HEK293T (cell line): ENCODE data around the gene ADCY6.

Experiments used
- CTCF ChIA-PET: fragments of 350-600 bp; formaldehyde crosslinking; extraction: SDS; loops from one replicate; lab custom pipeline; 2021; ENCODE audit warnings: antibody characterized with exemption, inconsistent platforms; lab: Yijun Ruan, JAX
- POLR2A ChIA-PET: fragments of 350-600 bp; formaldehyde crosslinking; extraction: SDS; loops from one replicate; lab custom pipeline; 2020; ENCODE audit warnings: antibody characterized with exemption, inconsistent platforms; lab: Yijun Ruan, JAX
- DNase-seq: peaks from one replicate; pipeline ENCODE4 v3.0.0; 2012; ENCODE audit warnings: mixed read lengths; ENCODE audit errors: extremely low spot score
- ARNT ChIP-seq: fragments of 450-650 bp; IDR thresholded peaks from 2 replicates; pipeline ENCODE4 v1.6.1; 2017; ENCODE audit warnings: mild to moderate bottlenecking
- BHLHE40 ChIP-seq: fragments of 450-650 bp; IDR thresholded peaks from 2 replicates; pipeline ENCODE4 v1.6.1; 2016; ENCODE audit warnings: mild to moderate bottlenecking, moderate library complexity, borderline replicate concordance
- CTBP1 ChIP-seq: fragments of 450-650 bp; IDR thresholded peaks from 2 replicates; pipeline ENCODE4 v1.6.1; 2016; ENCODE audit warnings: borderline replicate concordance
- ELF4 ChIP-seq: fragments of 450-650 bp; IDR thresholded peaks from 2 replicates; pipeline ENCODE4 v1.6.1; 2017; ENCODE audit warnings: antibody characterized with exemption
- FOXA1 ChIP-seq: fragments of 450-650 bp; IDR thresholded peaks from 2 replicates; pipeline ENCODE4 v1.6.1; 2016; ENCODE audit warnings: mild to moderate bottlenecking
- FOXK2 ChIP-seq: fragments of 450-650 bp; IDR thresholded peaks from 2 replicates; pipeline ENCODE4 v1.6.1; 2016; ENCODE audit warnings: mild to moderate bottlenecking
- FOXM1 ChIP-seq: fragments of 450-650 bp; IDR thresholded peaks from 2 replicates; pipeline ENCODE4 v1.6.1; 2017; ENCODE audit warnings: mild to moderate bottlenecking, borderline replicate concordance
- HDGF ChIP-seq: fragments of 450-650 bp; IDR thresholded peaks from 2 replicates; pipeline ENCODE4 v1.6.1; 2017; ENCODE audit warnings: antibody characterized with exemption, borderline replicate concordance
- L3MBTL2 ChIP-seq: fragments of 450-650 bp; conservative IDR thresholded peaks from 2 replicates; pipeline ENCODE4 v1.6.1; 2016; ENCODE audit warnings: mild to moderate bottlenecking
- LEF1 ChIP-seq: fragments of 450-650 bp; IDR thresholded peaks from 2 replicates; pipeline ENCODE4 v1.6.1; 2017; ENCODE audit warnings: mild to moderate bottlenecking, borderline replicate concordance
- NFRKB ChIP-seq: fragments of 450-650 bp; IDR thresholded peaks from 2 replicates; pipeline ENCODE4 v1.6.1; 2016; ENCODE audit warnings: mild to moderate bottlenecking, moderate library complexity
- PKNOX1 ChIP-seq: fragments of 450-650 bp; IDR thresholded peaks from 2 replicates; pipeline ENCODE4 v1.6.1; 2016
- SP1 ChIP-seq: fragments of 450-650 bp; IDR thresholded peaks from 2 replicates; pipeline ENCODE4 v1.6.1; 2017
- SUZ12 ChIP-seq: fragments of 450-650 bp; IDR thresholded peaks from 2 replicates; pipeline ENCODE4 v1.6.1; 2016; ENCODE audit warnings: mild to moderate bottlenecking
- TARDBP ChIP-seq: fragments of 450-650 bp; IDR thresholded peaks from 2 replicates; pipeline ENCODE4 v1.6.1; 2016
- ZNF384 ChIP-seq: fragments of 450-650 bp; IDR thresholded peaks from 2 replicates; pipeline ENCODE4 v1.6.1; 2016

The ADCY6 gene

DNA sequence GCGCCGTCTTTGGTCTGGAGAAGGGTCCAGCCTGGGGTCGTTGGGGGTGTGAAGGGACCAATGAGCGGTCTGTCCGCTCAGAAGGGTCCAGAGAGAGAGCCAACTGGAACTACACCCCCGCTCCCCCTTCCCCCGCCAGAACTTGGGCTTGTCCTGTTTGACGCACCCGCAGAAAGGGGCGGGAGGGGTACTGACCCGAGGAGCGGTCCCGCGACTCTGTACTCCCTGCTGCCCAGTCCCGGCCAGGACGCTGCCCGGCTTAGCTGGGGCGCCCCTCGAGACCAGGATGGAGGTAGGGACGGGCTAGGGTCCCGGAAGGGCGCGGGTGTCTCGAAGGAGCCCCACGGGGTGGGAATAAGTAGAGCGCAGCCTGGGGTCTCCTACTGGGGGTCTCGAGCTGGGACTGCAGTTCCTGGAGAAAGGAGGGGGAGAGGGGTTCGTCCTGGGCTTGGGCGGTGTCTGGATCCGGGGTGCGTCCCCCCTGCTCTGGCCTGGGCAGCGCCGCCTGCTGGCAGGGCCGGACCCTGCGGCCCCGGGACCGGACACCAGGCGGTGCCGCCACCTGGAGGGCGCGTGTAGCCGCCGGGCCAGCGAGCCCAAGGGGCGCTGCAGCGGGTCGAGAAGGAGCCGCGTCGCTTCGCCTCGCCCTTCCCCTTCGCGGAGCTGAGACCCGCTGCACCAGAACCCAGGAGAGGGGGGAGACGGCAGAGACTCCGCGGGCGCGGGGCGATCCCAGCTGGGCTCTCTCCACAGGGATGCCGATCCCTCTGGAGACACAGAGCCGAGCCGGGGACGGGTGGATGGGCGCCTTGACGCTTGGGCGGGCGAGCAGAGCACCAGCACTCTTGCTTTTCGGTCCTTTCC is 25.6 kb upstream of the ADCY6 start:
- peak; percentile 85 for DNase-seq
- POLR2A ChIA-PET, result interaction anchor here (0.6 to 3.3 kb wide), 10 partner anchors 9 to 159 kb away, joined by 3 to 14 read pairs (median 4); partner anchors contain the start of genes ARF3, DDX23 and KANSL2
- TF ChIP-seq FOXA1, result no peak
- peak; percentile 29; the same call in 1 of the 2 replicates for TF ChIP-seq L3MBTL2
- CTCF ChIA-PET, result interaction anchor here (0.5 to 2.1 kb wide), 17 partner anchors 9 to 538 kb away, joined by 3 to 10 read pairs (median 3); partner anchors contain the start of genes ADCY6 and ARF3

GRCh38 chr12:48813465-48814261 is 24.8 kb upstream of the ADCY6 start:
- TF ChIP-seq ELF4, result no peak
- no peak for TF ChIP-seq PKNOX1
- TF ChIP-seq ARNT, result no peak
- no peak for TF ChIP-seq FOXK2
- TF ChIP-seq FOXM1, result no peak
- no peak for TF ChIP-seq CTBP1
- no peak for TF ChIP-seq SP1
- TF ChIP-seq TARDBP, result no peak
- no peak for TF ChIP-seq HDGF
- no peak for TF ChIP-seq BHLHE40
- no peak for TF ChIP-seq NFRKB
- TF ChIP-seq LEF1, result no peak
- TF ChIP-seq SUZ12, result no peak
- ChIA-PET POLR2A (interaction anchor here (0.6 to 1.6 kb wide), 4 partner anchors 19 to 96 kb away, joined by 3 to 4 read pairs (median 4); partner anchors contain the start of gene DDX23), CTCF (interaction anchor here (0.6 to 2.1 kb wide), 5 partner anchors 17 to 115 kb away, joined by 3 to 7 read pairs (median 4); no protein-coding TSS in a partner anchor)
- DNase-seq, result no peak

GRCh38 chr12:48812389-48812788 is 23.5 kb upstream of the ADCY6 start:
- DNase-seq, result no peak
- ChIA-PET POLR2A (interaction anchor here (0.8 to 2.1 kb wide), 4 partner anchors 20 to 319 kb away, joined by 3 to 6 read pairs (median 3); partner anchors contain the start of genes ADCY6, RND1 and TUBA1B), CTCF (interaction anchor here (1.0 kb wide), 1 partner anchor 17 kb away, joined by 3 read pairs; no protein-coding TSS in a partner anchor)
- TF ChIP-seq FOXA1 (no peak), L3MBTL2 (no peak), FOXM1 (no peak), ARNT (no peak), ZNF384 (no peak), CTBP1 (no peak), NFRKB (no peak), ELF4 (no peak), TARDBP (no peak)

GRCh38 chr12:48811437-48812090 is 22.7 kb upstream of the ADCY6 start:
- DNase-seq, result no peak
- CTCF ChIA-PET, result interaction anchor here (0.8 to 1.0 kb wide), 2 partner anchors 15 to 17 kb away, joined by 3 to 4 read pairs; no protein-coding TSS in a partner anchor
- POLR2A ChIA-PET, result interaction anchor here (0.8 to 2.1 kb wide), 3 partner anchors 23 to 319 kb away, joined by 3 to 6 read pairs (median 3); partner anchors contain the start of genes ADCY6, RND1 and TUBA1B
- no peak for TF ChIP-seq CTBP1
- no peak for TF ChIP-seq NFRKB
- TF ChIP-seq FOXK2, result no peak
- TF ChIP-seq ELF4, result no peak
- TF ChIP-seq PKNOX1, result no peak
- TF ChIP-seq FOXA1, result no peak
- TF ChIP-seq ARNT, result no peak

DNA sequence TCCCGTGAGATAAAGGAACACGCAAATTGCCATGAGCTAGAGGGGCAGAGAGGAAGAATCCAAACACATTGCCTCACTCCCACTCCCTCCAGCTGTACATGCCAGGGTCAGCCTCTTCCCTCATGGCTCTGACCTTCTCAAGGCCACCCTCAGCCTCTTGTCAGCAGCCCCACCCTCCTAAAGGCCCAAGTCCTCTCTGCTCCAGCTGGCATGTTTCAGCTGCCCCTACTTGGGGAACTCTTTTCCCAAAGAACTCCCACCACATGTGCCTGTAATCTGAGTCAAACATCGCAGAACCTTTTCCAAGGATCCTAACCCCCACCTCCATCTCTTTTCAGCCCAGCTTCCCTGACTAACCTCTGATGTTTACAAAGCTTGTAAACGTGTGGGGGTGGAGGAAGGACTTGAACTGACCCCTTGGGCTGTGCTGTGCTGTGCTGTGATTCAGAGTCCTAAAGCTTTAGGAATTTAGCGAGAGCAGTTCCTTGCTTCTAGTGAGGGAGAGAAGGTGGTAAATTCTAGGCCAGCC is 22.1 kb upstream of the ADCY6 start:
- CTCF ChIA-PET, result interaction anchor here (0.8 kb wide), 1 partner anchor 15 kb away, joined by 4 read pairs; no protein-coding TSS in a partner anchor
- DNase-seq, result no peak
- TF ChIP-seq ZNF384, result no peak
- no peak for TF ChIP-seq ELF4
- no peak for TF ChIP-seq ARNT
- TF ChIP-seq PKNOX1, result no peak
- no peak for TF ChIP-seq L3MBTL2
- no peak for TF ChIP-seq FOXM1
- TF ChIP-seq FOXA1, result no peak
- no peak for TF ChIP-seq SUZ12
- no peak for TF ChIP-seq BHLHE40
- no peak for TF ChIP-seq HDGF
- no peak for TF ChIP-seq FOXK2
- TF ChIP-seq NFRKB, result no peak
- TF ChIP-seq CTBP1, result no peak
- TF ChIP-seq LEF1, result no peak
- TF ChIP-seq TARDBP, result no peak
- POLR2A ChIA-PET, result interaction anchor here (2.1 kb wide), 1 partner anchor 22 kb away, joined by 6 read pairs; the partner anchor contains the start of gene ADCY6
